ENCODE results near the gene NEU1. TPM values are rescaled to one million over a fixed set of nuclear protein-coding genes. Genes with fewer than 3 reads are reported as not detected.
"Not testable (repeated sequence)": the region's sequence is repeated elsewhere in the genome, so short reads cannot be mapped to it uniquely, and the experiment has no call there.

The NEU1 gene
- total RNA-seq, 1 experiment from 2014 or later, result 44.8 TPM

- TF ChIP-seq ZNF121 (CRISPR knock-in tag; IDR thresholded peaks at IDR 0.05), result peak; percentile 96
- no peak for TF ChIP-seq RELA (CRISPR knock-in tag; IDR thresholded peaks at IDR 0.05; ENCODE audit: borderline replicate concordance)
- peak; percentile 49; the same call in 1 of the 2 replicates for TF ChIP-seq FOXP1 (CRISPR knock-in tag; IDR thresholded peaks at IDR 0.05; ENCODE audit: borderline replicate concordance)
- TF ChIP-seq GTF2I (CRISPR knock-in tag; conservative IDR thresholded peaks at IDR 0.05), result peak; percentile 93
- TF ChIP-seq ZNF512 (CRISPR knock-in tag; IDR thresholded peaks at IDR 0.05; ENCODE audit: borderline replicate concordance), result no peak
- TF ChIP-seq KAT7 (CRISPR knock-in tag; IDR thresholded peaks at IDR 0.05; ENCODE audit: borderline replicate concordance), result peak; percentile 74; the same call in 1 of the 2 replicates
- no peak for TF ChIP-seq ESRRA (CRISPR knock-in tag; IDR thresholded peaks at IDR 0.05; ENCODE audit: borderline replicate concordance)
- H3K27me3 Mint-ChIP-seq (ENCODE audit: low read depth), result no peaks in the 10 kb centered on the region; the same call in 1 of the 2 replicates
- H3K36me3 Mint-ChIP-seq, result peaks cover 4% of the 10 kb centered on the region; the same call in 1 of the 2 replicates
- peak; percentile 58 for ATAC-seq
- peak overlapping the region; percentile 98 for H3K27ac Mint-ChIP-seq
- ChIA-PET POLR2A (interaction anchor here (0.6 to 1.3 kb wide), 3 partner anchors 13 to 30 kb away, joined by 4 to 10 read pairs (median 5); partner anchors contain the start of gene LSM2), CTCF (interaction anchor here (0.7 to 2.1 kb wide), 5 partner anchors 15 to 142 kb away, joined by 3 to 9 read pairs (median 4); partner anchors contain the start of genes DDAH2 and LSM2)
- peak overlapping the region; percentile 91 for H3K4me3 Mint-ChIP-seq
- peak; percentile 71 for DNase-seq (ENCODE audit: low spot score)
- H3K4me1 Mint-ChIP-seq, result peaks cover 65% of the 10 kb centered on the region
- H3K9me3 Mint-ChIP-seq, result no peaks in the 10 kb centered on the region; the same call in 1 of the 2 replicates
These were observed 41.2 kb downstream of the NEU1 start for GRCh38 chr6:31821301-31822035.

- CTCF ChIA-PET, result not testable (repeated sequence)
These were observed 42.2 kb downstream of the NEU1 start for GRCh38 chr6:31820399-31820798.

GRCh38 chr6:31819871-31820299, 42.7 kb downstream of the NEU1 start:
- ChIA-PET CTCF (no interaction called here), POLR2A (interaction anchor here (1.1 kb wide), 1 partner anchor 138 kb away, joined by 4 read pairs; no protein-coding TSS in a partner anchor)
- peaks cover 4% of the 10 kb centered on the region; the same call in 1 of the 2 replicates for H3K36me3 Mint-ChIP-seq
- no peaks in the 10 kb centered on the region; the same call in 1 of the 2 replicates for H3K9me3 Mint-ChIP-seq
- ATAC-seq (no peak), DNase-seq (ENCODE audit: low spot score) (no peak)
- peak overlapping the region; percentile 24; the same call in 1 of the 2 replicates for H3K4me3 Mint-ChIP-seq
- H3K4me1 Mint-ChIP-seq, result peaks cover 49% of the 10 kb centered on the region
- H3K27ac Mint-ChIP-seq, result peak overlapping the region; percentile 89; the same call in 1 of the 2 replicates
- no peaks in the 10 kb centered on the region; the same call in 1 of the 2 replicates for H3K27me3 Mint-ChIP-seq (ENCODE audit: low read depth)
- no peak for TF ChIP-seq STAT6 (CRISPR knock-in tag; conservative IDR thresholded peaks at IDR 0.05; ENCODE audit: low read depth)
- TF ChIP-seq ZNF121 (CRISPR knock-in tag; IDR thresholded peaks at IDR 0.05), result no peak
- TF ChIP-seq AFF4 (CRISPR knock-in tag; IDR thresholded peaks at IDR 0.05; ENCODE audit: borderline replicate concordance), result no peak
- TF ChIP-seq NR3C1 (CRISPR knock-in tag; conservative IDR thresholded peaks at IDR 0.05; ENCODE audit: low read depth), result no peak
- no peak for TF ChIP-seq TCF7 (CRISPR knock-in tag; IDR thresholded peaks at IDR 0.05; ENCODE audit: low read depth)
- TF ChIP-seq IRF2 (CRISPR knock-in tag; IDR thresholded peaks at IDR 0.05; ENCODE audit: borderline replicate concordance, low read depth), result no peak
- TF ChIP-seq SMAD4 (CRISPR knock-in tag; IDR thresholded peaks at IDR 0.05), result no peak
- no peak for TF ChIP-seq FOXP1 (CRISPR knock-in tag; IDR thresholded peaks at IDR 0.05; ENCODE audit: borderline replicate concordance)
- TF ChIP-seq ZBTB21 (CRISPR knock-in tag; IDR thresholded peaks at IDR 0.05; ENCODE audit: borderline replicate concordance), result no peak
- no peak for TF ChIP-seq ESRRA (CRISPR knock-in tag; IDR thresholded peaks at IDR 0.05; ENCODE audit: borderline replicate concordance)
- TF ChIP-seq KAT7 (CRISPR knock-in tag; IDR thresholded peaks at IDR 0.05; ENCODE audit: borderline replicate concordance), result no peak
- no peak for TF ChIP-seq PREB (CRISPR knock-in tag; IDR thresholded peaks at IDR 0.05; ENCODE audit: borderline replicate concordance)
- no peak for TF ChIP-seq ZNF512 (CRISPR knock-in tag; IDR thresholded peaks at IDR 0.05; ENCODE audit: borderline replicate concordance)
- TF ChIP-seq ZNF219 (CRISPR knock-in tag; IDR thresholded peaks at IDR 0.05; ENCODE audit: borderline replicate concordance), result no peak

More at GRCh38 chr6:31820399-31820798, 42.2 kb downstream of the NEU1 start:
- ATAC-seq; H3K27me3 Mint-ChIP-seq (ENCODE audit: low read depth); H3K27ac Mint-ChIP-seq; H3K4me3 Mint-ChIP-seq; H3K9me3 Mint-ChIP-seq; DNase-seq (ENCODE audit: low spot score); H3K36me3 Mint-ChIP-seq: not testable (repeated sequence)
- H3K4me1 Mint-ChIP-seq, result peaks cover 54% of the 10 kb centered on the region
- POLR2A ChIA-PET, result interaction anchor here (1.1 kb wide), 1 partner anchor 139 kb away, joined by 4 read pairs; no protein-coding TSS in a partner anchor
